Muscle of back (tissue), 11 donors: ENCODE measurements around the gene ENTPD6. TPM values are rescaled to one million over a fixed set of nuclear protein-coding genes. Genes with fewer than 3 reads are reported as not detected.
A peak's percentile ranks its signal among the peaks of the same experiment; 100 is the strongest.
"Not testable (repeated sequence)": the region's sequence is repeated elsewhere in the genome, so short reads cannot be mapped to it uniquely, and the experiment has no call there.

Experiments used
- DNase-seq, 3 donors: peaks; one replicate each; pipeline versions ENCODE4 v3.0.0 to v3.0.0-alpha.2; 2013
- polyA plus RNA-seq, 10 donors: library from polyadenylated mRNA; unstranded; fragments of 120-200 nt; gene quantifications; one replicate each; pipeline ENCODE4 v1.2.1, GENCODE V29; 2013; ENCODE audit not compliant: insufficient read length in 10 of 10

Gene ENTPD6
- polyA plus RNA-seq, 10 donors: 26.3 to 42.5 (median 33.8) TPM

DNA sequence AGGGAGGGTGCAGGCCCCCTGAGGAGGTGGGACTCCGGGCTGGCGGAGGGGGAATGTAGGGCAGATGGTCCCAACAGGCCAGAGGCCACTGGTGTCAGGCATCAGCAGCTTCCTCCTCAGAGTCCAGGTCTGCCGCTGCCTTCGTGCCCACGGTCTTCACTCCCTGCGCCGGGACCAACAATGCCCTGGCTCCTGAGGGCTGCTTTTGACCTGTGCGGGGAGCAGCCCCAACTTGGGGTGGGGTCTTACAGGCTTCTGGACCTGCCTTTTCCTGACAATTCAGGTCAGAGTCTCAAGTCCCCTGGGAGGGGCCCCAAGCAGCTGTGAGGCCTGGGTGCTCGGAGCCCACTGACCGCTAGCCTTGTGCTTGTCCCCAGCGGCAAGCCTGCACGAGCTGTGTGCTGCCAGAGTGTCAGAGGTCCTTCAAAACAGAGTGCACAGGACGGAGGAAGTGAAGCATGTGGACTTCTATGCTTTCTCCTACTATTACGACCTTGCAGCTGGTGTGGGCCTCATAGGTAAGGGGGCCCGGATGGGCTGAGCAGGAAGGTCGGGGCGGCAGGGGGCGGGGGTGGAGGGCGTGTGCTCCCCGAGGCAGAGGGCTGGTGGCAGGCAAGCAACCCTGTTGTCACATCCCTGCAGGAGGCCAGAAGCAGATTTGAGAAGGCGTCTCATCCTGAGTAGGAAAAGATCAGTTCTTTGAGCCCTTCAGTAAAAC lies 27.1 kb downstream of the ENTPD6 start:
- DNase-seq: no peak

DNA sequence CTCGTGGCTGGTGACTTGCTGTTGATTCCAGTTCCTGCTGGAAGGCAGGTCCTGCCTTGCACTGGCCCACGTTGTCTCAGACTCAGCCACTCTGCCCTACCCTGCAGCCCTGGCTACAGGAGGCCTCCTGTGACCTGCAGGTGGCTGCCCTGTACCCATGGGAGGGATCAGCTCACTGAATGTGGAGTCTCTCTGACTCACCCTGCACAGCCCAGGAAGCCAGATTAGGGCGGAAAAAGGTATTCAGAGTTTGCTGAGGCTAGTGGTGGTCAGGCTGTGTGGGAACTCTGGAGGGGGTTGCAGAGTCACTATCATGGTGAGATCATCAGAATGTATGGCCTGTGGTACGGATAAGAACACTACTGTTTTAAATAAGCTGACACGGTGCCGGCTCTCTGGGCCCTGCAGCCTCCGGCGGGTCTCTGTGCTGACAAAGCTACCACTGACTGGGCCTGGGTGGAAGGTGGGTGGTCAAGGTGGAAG lies 27.7 kb downstream of the ENTPD6 start:
- DNase-seq: peak in 1 of 3 donors; percentile 89

DNA sequence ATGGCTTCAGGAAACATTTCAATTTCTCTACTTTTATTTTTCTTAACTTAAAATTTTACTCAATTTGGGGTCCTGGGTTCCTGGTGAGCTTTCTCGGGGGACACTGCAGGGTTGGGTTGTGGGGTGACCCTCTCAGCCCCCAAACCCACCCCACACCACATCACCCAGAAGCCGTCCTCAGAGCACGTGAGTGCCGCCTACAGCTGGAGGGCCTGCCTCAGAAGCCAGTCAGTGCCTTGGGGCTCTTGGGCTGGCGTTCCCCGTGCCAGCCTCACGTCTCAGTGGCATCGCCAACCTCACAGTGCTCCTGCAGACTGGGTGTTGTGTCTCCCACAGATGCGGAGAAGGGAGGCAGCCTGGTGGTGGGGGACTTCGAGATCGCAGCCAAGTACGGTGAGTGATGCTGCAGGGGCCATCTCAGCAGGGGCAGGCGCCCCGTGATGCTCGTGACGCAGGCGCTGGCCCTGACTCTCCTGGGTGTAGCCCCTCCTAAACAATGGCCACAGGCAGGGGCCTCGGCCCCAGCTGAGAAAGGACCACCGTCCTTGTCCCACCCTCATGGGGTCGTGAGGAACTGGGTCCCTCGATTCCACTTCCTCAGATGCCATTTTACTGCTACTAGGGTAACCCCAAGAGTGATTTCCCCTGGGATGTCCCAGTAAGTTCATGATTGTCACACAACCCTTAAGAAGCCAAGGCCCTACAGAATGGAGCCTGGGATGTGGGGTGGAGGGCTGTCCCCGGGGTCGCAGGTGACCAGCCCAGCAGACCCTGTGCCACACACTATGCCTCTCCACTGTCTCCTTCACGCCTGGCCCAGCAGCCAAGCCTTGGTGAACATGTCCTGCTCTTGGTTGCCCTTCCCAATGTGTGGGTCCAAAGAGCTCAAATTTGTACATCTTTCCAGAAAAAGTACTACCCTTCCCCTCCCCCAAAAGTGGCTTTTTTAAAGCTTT lies 28.5 kb downstream of the ENTPD6 start:
- DNase-seq: no peak

DNA sequence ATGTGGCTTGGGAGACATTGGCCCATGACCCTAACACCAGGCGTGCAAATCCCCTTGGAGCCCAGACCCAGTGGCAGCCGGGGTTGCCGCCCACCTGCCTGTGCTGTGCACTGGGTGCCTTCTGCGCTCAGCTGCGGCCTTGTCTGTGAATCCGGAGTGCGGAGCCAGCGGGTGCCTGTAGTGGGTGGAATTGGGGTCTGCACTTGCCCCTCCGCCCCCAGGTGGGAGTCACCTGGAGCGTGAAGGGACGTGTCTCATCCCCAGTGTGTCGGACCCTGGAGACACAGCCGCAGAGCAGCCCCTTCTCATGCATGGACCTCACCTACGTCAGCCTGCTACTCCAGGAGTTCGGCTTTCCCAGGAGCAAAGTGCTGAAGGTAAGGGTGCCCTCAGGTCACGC lies 29.4 kb downstream of the ENTPD6 start:
- DNase-seq: no peak

DNA sequence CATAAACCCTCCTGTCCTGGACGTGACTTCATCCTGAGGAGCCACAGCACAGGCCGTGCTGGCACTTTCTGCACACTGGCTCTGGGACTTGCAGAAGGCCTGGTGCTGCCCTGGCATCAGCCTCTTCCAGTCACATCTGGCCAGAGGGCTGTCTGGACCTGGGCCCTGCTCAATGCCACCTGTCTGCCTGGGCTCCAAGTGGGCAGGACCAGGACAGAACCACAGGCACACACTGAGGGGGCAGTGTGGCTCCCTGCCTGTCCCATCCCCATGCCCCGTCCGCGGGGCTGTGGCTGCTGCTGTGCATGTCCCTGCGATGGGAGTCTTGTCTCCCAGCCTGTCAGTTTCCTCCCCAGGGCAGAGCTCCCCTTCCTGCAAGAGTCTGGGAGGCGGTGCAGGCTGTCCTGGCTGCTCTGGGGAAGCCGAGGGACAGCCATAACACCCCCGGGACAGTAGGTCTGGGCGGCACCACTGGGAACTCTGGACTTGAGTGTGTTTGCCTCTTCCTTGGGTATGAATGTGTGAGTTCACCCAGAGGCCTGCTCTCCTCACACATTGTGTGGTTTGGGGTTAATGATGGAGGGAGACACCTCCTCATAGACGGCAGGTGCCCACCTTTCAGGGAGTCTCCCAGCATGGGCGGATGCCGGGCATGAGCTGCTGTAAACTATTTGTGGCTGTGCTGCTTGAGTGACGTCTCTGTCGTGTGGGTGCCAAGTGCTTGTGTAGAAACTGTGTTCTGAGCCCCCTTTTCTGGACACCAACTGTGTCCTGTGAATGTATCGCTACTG lies 30.3 kb downstream of the ENTPD6 start:
- DNase-seq: no peak

DNA sequence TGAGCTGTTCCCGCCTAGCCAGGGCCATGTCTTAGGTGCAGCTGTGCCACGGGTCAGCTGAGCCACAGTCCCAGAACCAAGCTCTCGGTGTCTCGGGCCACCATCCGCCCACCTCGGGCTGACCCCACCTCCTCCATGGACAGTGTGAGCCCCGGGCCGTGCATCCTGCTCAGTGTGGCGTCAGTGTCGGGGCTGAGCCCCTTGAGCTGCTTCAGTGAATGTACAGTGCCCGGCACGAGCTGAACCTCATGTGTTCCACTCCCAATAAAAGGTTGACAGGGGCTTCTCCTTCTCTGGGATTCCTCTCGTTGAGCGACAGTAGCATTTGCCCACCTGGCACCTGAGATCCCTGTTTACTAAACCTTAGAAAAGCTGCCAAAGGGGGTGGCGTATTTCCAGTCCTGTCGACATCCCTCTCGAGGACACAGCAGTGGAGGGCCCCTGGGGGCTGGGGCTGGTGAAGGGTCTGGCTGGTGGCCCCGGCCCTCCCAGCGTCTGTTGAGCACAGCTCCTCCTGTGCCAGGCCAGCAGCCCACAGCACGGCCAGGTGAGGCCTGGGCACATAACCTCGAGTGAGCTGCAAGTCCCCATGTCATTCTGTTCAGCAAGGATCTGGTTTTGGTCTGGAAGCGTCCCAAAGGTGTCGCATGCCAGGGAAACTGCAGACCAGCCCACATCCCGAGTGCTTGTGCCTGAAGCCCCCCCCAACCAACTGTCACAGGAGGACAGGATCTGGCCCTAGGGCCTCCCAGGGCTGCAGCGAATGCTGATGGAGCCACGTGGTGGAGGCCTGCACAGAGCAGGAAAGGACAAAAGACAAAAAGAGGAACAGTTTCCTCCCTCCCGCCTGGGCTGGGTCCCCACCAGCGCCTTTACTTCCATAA lies 31.2 kb downstream of the ENTPD6 start:
- DNase-seq: no peak

DNA sequence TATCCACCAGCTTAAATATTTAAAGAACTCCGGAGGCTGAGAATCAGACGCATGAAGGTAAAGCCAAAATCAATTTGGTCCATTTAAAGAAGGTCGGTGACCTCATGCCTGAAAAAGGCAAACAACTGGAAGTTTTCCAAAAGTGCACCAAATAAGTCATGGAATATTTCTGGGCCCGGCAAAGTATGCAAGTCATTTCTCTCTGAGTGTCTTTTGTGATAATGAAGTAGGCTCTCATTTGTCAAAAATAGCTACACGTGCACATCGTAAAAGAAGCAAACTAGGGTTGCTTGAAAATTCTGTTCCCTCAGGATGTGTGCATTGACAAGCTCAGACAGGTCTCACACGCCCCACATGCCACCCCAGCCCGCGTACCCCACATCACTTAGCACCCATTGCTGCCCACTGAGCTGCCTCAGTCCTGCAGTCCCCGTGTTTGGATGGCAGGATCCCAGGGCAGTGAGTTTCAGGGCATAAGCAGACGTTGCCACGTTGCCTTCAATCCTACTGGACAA lies 31.9 kb downstream of the ENTPD6 start:
- DNase-seq: peak in 1 of 3 donors; percentile 67

DNA sequence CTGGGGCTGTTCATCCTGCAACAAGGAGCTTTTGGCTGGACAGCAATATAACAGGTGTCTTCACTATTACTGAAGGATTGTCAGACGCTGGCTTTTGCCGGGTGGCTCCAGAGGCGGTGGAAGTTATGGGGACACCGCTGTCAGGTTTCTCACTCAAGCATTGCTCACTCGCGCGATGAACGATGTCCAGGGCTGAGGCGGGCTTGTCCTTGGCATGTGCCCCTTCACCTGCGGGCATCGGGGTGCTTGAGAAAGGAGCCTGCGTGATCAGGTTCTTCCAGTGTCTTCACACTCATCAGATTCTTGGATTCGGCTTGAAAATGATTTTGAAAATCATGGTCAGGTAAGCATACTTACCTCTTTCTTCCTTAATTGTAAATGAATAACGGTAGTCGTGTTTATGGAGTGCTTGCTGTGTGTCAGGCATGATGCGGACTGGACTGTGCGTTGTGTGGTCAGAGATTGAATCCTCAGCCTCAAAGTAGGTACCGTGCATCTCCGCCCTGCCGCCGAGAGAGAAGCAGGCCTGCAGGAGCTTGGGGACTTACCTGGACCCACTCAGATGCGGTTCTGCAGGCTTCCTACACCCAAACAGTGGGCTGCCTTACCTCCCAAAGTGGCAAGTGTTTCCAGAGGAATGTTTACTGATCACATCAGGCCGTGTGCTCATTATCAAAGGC lies 34.1 kb downstream of the ENTPD6 start:
- no peak for DNase-seq

DNA sequence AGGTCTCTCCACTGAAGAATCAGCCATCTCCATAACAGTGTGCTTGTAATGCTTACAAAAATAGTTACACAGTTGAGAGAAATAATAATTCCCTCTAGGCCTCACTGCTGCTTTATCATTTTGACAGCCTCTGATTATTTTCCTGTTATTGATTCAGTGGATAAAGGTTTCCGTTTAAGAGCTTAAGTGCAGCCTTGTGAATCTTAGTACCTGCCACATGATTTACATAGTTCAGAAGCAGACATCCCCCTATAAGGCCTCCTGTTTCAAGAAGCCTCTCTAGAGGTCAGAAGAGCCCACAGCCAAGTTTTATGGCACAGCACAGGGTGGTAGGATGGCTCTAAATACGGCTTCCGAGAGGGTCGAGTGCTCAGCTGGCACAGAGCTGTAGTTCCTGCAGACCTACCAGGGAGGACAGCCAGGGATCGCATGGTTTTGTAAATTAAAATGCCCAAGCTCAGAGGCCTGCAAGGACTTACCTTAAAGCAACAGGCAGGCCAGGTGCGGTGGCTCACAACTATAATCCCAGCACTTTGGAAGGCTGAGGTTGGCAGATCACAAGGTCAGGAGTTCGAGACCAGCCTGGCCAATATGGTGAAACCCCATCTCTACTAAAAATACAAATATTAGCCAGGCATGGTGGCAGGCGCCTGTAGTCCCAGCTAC lies 34.8 kb downstream of the ENTPD6 start:
- no peak for DNase-seq

DNA sequence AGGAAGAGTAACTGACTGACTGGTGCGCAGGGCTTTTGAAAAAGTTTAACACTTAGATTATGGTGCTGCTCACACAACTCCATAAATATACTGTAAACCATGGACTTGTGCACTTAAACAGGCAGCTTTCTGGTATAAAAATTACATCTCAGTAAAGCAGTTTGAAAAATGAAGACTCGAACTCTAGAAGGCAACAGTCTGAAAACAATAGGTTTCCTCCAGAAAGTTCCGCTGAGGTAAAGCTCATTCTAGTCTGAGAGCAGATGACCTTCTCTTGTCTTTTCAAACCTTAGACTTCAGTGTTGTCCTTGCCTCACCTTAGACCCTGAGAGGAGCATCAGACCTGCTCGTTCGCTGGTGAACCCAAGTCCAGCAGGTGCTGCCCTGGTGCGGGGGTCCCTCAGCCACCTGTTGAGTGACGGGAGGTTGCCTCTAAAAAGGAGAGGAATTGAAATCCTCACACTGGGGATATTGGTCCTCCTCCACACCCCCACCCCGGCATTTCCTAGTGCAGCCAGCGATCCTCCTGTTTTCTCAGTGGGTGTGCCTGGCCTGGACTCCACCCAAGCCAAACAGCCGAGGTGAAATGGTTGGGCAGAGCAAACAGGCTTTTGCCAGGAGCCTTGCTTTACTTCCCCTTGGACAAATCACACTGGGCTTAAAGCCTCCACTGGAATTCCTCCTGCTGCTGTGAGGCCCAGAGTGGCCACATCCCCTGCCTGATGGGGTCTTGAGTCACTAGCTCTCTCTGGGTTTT lies 37.7 kb downstream of the ENTPD6 start:
- DNase-seq: no peak

DNA sequence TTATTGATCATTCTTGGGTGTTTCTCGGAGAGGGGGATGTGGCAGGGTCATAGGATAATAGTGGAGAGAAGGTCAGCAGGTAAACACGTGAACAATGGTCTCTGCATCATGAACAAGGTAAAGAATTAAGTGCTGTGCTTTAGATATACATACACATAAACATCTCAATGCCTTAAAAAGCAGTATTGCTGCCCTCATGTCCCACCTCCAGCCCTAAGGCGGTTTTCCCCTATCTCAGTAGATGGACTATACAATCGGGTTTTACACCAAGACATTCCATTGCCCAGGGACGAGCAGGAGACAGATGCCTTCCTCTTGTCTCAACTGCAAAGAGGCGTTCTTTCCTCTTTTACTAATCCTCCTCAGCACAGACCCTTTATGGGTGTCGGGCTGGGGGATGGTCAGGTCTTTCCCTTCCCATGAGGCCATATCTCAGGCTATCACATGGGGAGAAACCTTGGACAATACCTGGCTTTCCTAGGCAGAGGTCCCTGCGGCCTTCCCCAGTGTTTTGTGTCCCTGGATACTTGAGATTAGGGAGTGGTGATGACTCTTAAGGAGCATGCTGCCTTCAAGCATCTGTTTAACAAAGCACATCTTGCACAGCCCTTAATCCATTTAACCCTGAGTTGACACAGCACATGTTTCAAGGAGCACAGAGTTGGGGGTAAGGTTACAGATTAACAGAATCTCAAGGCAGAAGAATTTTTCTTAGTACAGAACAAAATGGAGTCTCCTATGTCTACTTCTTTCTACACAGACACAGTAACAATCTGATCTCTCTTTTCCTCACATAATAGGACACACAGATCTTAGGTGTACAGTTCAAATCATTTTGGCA lies 38.7 kb downstream of the ENTPD6 start:
- DNase-seq: not testable (repeated sequence)

DNA sequence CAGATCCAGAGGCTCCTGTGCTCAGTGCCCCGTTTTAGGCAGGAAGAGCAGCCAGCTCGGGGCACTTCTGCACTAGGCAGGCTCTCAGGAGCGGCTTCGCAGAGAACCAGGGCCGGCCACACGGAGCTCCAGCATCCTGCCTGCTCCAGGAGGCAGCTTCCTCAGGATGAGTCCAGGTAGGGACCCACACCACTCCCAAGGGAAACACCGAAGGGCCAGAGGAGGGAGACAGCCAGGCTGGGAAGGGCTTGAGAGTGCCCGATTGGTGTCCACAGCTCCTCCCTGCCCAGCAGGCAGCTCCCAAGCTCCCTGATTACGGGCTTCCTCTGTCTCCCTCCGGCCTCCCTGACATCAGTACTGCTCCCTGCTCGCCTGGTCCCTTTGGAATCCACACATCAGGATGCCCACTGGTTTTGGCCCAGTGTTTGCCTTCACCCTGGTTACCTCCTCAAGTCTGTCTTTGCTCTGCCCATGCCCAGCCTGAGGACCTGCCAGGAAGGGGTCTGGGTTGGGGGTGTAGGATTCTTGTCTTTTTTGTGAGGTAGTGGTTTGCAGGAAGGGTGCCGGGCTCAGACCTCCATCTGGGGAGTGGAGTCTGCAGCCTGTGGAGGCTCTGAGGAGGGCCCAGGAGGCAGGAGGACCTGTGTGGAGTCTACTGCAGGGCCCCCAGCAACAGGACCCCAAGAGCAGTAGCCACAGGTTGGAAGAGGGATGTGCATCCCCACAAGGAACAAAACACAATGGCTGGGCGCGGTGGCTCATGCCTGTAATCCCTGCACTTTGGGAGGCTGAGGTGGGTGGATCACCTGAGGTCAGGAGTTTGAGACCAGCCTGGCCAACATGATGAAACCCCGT lies 41.2 kb downstream of the ENTPD6 start:
- no peak for DNase-seq

DNA sequence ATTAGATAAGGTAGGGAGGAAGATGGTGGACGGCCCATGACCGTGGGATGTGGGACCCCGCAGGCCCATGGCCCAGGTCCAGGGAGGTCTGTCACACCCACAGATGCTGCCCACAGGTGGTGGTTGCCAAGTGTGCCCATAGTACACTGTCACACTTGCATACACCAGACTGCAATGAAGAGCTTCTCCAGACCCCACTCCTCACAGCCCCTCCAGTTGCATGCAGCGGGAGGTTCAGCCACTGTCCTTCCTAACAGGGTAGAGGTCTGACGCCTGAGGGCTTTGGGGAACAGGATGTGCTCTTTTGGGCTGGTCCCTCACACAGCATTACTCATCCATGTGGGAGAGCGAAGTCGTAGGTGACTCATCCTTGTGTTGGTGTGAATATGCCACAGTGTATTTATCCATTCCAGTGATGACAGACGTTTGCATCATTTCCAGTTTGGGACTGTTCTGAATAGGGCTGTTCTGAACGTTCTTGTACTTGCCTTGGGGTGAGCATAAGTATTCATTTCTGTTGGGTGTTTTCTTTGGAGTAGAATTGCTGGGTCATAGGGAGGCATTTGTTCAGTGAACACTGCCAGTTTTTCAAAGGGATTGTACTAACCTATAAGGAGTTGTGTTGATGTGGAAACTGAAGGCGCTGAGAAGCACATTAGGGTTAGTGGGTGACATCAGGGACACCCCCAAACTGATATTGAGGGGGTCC lies 42.3 kb downstream of the ENTPD6 start:
- peak in 1 of 3 donors; percentile 98 for DNase-seq

DNA sequence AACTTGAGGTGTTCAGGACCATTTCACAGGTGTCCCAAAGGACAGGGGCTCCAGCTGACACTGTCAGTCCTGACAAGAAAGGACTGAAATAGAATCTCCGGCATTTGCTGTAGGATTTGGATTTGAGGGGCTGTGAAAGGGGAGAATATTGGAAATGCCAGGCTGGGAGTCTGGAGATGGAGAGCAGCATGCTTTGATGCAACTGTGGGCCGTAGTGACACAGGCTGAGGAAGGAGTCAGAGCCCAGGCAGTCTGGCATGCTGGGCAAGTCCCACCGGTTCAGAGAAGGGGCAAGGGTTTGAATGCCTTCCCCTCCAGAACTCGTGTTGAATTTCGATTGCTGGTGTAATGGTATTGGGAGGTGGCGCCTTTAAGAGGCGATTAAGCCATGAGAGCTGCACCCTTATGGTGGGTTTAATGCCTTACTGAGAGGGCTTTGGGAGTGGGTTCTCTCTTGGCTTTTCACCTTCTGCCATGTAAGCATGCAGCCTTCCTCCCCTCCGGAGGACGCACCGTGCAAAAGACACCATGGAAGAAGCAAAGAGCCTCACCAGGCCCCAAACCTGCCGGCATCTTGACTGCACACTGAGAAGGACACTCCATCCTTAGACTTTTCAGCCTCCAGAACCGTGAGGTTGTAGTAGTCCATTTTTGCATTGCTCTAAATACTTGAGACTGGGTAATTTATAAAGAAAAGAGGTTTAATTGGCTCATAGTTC lies 43.0 kb downstream of the ENTPD6 start:
- no peak for DNase-seq
